ENCODE measurements around the gene ELMOD1.

Gene ELMOD1

DNA sequence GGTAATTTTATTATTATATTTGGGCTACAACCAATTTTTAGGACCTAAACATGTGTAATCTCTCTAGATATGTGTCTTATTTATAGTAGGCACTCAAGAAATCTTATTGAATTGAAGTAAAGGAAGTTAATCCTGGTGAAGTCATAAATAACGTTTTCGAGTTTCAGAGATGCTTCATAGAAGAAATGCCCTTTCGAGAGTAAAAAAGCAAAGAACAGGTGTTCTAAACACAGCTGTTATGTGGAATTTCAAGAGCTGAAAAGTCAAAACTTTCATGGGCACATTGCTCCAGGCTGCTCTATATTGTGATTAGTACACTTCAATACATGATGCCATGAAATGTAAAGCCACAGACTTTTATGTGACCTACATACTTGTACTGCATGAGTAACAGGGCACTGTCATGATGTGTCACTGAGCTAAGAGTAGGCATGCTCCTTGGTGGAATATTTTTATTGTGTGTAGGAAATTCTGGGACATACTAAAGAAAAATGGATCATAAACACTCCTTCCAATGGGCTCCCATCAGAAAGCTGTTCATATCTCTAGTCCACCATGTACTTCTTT is 7.2 kb upstream of the ELMOD1 start:
- DNase-seq (ENCODE audit: low read depth) = no peak

DNA sequence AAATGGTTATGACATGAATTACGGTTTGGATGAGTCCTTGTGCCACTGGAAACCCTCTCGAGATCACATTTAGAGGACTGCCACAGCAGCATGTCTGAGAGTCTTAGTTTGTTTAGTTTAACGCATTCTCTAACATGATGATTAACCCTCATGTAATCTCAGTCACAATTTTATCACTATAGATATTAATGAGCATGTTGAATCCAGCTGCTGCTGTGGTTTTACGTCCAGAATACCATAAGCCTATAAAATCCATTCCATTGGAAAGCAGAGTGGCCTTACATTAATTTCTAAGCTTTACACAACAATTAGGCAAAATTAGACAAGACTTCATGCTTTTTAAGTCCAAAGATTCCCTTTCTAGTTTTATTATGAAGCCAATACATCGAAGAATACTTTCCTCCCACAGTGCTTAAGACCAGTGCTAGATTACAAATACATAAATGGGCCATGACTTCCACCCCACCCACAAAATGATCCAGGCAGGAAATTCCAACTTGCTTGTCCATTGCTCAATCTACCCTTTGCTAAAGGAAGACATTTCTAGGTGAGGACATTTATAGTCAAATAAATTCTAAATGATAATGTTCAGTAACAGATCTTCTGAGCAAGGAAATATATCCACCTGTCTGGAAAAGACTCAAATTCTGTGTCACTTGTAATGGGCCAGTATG is 3.5 kb upstream of the ELMOD1 start:
- DNase-seq (ENCODE audit: low read depth) = no peak

- DNase-seq (ENCODE audit: low read depth) = no peak
Measured at GRCh38 chr11:107591378-107592230, 657 bp downstream of the ELMOD1 start.

DNA sequence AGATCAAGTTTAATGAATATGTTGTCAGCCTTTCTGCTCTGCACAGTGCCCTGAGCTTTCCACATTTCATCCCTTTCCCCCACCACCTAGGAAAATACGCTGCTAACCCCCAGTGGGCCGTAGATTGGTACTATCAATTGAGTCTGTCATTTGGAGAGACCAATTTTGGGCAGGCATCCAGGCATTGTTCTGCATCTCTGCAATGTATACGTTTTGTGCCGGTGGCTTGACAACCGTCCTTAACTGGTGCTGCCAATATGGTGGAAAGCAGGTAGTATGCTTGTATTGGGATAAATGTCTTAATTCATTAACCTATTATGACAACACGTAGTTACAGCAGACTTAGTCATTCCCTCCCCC is 1.3 kb downstream of the ELMOD1 start:
- DNase-seq (ENCODE audit: low read depth) = no peak

DNA sequence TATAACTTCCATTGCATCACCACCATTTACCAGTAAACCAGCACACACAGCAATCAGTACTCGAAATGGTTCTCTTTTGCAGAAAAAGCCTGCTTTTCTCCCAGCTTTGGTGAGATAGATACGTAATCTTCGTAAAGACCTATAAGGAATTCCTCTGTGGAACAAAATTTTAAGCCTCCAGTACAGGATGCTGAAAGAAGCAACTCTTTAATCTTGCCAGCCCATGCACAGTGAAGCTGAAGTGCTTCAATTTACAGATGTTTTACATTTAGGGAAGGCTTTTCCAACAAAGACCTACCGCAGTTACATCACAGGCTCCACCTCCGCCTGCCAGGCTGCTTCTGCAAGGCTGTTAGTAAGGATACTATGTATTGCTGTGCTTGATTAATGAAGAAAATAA is 1.9 kb downstream of the ELMOD1 start:
- no peak for DNase-seq (ENCODE audit: low read depth)

DNA sequence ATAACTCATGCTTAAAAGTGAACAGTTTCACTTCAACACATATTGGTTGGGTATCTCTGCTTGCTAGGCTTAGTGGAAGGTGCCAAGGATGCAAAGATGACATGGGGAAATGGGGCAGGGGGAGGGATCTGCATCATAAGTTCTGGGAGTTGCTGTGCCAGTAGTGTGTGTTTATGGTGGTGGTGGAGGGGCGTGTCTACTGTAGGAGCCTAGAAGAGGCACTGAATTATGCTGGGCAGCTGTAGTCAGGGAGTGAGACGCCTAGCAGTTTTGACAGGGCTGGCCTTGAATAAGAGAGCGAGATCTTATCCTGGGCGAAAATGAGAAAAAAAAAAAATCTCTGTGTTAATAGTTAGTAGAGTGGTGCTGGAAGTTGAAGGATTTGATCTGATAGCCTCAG is 3.0 kb downstream of the ELMOD1 start:
- no peak for DNase-seq (ENCODE audit: low read depth)

- DNase-seq (ENCODE audit: low read depth) = no peak
Measured at GRCh38 chr11:107594736-107595135, 3.8 kb downstream of the ELMOD1 start.

DNA sequence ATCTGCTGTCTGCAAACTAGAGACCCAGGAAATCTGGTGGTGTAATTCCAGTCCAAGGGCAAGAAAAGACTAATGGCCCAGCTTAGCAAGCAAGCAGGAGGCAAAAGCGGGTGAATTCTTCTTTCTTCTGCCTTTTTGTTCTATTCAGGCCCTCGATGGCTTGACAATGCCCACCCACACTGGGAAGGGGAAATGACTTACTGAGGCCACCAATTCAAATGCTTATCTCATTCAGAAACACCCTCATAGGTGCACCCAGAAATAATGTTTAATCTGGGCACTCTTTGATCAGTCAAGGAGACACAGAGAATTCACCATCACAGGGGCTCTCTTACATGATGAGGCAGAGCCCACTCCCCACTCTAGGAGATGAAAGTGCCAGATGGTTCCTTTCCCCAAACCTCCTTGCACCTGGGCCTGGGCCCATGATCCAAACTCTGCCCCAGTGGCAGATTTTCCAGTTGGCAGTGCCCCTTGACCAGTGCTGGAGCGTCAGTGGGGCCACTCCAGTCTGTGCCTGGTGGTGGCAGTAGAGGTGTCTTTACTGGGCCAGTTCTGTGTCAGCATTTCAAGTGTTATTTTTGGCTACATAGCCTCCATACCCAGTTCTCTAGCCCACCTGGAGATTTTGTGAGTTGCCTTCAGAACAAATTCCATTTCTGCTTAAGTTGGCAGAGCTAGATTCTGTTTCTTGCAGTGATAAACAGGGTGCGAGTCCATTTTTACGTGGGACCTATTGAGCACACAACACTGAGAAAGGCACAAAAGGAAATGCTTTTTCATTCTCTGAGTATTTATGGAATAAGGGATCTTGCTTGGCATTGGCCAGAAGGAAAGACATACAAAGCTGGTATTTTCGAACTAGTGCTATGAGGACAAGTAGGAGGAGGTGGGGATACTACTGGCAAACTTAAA is 7.5 kb downstream of the ELMOD1 start:
- no peak for DNase-seq (ENCODE audit: low read depth)

DNA sequence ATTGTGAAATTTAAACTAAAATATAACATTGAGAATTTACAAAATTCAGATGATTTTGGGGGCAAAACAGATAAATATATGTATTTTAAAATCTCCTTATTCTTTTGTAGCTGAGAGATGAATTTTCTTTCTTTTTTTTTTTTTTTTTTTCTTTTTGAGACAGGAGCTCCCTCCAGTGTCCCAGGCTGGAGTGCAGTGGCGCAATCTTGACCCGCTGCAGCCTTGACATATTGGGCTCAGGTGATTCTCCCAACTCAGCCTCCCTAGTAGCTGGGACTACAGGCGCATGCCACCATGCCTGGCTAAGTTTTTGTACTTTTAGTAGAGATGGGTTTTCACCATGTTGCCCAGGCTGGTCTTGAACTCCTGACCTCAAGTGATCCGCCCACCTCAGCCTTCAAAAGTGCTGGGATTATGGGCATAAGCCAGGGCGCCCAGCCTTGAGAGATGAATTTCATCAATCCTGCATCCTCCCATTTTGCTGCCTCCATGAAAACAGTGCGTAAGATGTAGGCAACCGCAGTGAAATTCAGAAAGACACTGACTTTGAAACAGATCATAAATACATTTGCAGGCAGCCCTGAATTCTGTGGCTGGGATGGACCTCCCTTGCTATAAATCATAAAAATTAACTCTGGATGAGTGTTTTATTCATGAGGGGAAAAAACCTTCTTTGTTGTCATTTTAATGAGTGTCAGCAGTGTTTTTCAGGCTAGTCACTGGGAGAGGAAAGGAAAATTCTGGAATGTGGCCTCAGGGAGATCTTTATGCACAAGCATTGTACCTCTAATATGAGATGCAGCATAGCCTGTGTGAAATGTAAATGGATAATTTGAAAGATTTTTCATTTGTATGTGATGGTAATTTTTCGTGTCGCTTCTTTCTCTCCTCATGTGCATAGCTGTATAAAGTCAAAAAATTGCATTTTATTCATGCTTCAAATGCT is 14.4 kb downstream of the ELMOD1 start:
- no peak for DNase-seq (ENCODE audit: low read depth)

- no peak for DNase-seq (ENCODE audit: low read depth)
Measured at GRCh38 chr11:107606141-107606540, 15.2 kb downstream of the ELMOD1 start.

DNA sequence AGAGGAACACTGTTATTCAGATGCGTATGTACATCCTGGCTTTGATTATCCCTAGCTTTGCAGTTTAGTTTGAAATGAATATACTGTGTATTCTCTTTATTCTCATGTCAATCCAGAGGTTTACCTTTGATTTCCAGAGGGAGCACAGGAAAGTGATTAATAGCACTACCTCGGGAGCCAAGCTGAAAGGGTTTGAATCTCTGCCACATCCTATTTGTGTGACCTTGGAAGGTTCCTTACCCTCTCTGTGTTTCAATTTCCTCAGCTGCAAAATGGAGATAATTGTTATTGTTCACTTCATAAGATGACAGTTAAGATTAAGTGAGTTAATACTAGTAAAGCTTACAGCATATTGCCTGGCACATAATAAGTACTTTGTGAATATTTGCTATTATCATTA is 17.9 kb downstream of the ELMOD1 start:
- no peak for DNase-seq (ENCODE audit: low read depth)

GRCh38 chr11:107609400-107610218 is 18.7 kb downstream of the ELMOD1 start:
- DNase-seq (ENCODE audit: low read depth) = no peak

- DNase-seq (ENCODE audit: low read depth) = no peak
Measured at GRCh38 chr11:107612445-107612844, 21.5 kb downstream of the ELMOD1 start.

GRCh38 chr11:107619926-107620325 is 29.0 kb downstream of the ELMOD1 start:
- no peak for DNase-seq (ENCODE audit: low read depth)

DNA sequence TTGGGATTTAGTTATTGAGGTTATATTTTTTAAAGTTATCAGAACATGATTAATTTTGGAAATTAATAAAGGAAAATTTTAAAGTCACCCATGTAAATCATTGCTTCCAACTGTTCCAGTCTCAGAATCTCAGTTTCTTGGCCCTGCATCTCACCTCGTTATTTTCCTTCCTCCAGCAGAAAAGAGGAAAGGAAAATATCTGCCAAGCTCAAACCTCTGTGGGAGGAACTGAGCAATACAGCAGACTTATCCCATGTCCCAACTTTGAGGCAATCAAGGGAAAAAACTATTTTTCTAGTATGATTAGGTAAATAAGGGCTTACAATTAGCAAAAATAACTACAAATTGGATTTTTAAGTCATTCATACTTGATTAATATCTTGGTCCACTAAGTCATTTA is 30.1 kb downstream of the ELMOD1 start:
- DNase-seq (ENCODE audit: low read depth) = no peak

DNA sequence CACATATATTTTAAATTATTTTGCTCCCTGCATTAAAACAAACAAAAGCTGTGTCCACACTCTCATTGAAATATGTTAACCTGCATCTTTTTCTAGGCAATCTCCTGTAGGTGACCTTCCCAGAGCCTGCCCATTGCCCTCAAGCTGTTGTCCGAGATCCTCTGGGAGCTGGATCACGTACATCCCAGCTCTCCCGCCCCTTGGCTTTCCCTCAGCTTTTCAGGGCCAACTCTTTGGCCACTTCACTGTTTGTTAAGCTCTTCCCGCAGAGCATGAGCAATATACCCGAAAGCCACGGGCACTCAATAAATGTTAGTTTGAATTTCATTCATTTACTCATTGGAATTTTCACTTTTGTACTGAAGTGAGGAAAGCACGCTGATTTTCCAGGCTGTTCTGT is 32.2 kb downstream of the ELMOD1 start:
- no peak for DNase-seq (ENCODE audit: low read depth)

DNA sequence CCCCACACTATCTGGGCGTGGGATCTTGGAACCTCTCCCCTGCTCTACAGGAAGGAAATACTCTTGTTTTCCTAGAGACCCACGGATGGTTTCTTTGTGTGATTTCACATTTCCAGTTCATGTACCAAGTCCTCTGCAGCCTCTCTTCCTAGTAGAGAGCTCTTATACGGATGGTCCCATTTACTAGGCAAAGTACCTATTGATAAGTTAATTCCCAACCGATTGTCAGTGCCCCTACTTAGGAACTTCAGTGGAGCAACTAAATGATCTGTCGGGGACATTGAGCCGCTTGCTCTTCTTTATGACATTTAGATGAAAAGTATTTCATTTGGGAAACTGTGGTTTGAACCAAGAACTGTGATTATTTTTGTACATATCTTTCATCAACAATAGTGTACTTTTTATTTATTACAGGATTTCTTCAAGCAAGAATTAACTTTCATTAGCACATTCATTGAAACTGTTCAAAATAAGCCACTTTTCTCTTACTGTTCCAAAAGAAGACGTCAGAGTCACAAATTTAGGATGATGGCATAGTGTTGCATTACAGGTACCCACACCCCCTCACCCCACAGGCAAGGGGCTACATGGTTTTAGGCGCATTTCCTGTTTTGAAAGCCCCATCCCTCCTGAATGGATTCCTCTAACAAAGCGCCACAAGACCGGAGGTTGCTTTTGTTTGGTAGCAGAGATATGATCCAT is 34.2 kb downstream of the ELMOD1 start:
- no peak for DNase-seq (ENCODE audit: low read depth)

DNA sequence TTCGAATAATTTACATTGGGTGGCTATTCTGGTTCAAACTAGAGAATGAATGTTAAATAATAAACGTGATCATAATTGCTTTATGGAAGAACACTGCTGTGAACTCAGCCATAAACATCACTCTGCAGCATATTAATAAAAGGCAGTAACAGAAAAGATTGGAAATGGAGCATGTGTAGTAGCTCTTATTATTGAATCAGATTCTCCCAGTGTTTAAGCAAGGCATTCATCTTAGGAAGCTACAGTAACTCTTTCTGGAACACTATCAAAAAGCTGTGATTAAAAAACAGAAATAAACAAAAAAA is 34.7 kb downstream of the ELMOD1 start:
- DNase-seq (ENCODE audit: low read depth) = no peak

GRCh38 chr11:107631043-107631442 is 40.1 kb downstream of the ELMOD1 start:
- no peak for DNase-seq (ENCODE audit: low read depth)

DNA sequence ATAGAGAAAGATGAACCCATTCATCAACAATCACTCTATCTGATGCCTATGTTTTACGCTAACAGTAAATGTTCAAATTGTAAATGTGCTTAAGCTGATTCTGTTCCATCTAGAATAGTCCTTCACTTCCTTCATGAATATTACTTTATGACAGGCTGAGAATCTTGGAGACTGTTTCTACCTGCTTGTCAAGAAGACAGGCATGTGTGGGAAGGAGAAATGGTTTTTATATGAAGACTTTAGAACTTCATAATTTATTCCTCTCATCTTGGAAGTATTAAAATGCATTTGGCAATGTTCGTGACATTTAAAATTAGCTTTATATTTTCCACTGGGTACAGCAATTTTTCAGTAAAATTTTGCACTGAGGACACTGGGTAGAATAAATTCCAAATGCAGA is 41.0 kb downstream of the ELMOD1 start:
- DNase-seq (ENCODE audit: low read depth) = no peak
